Middle frontal gyrus (tissue), 1 donor: ENCODE results near the gene CADPS2.

Experiments used
- DNase-seq: peaks from one replicate; pipeline ENCODE4 v3.0.0-alpha.2; 2015; ENCODE audit warnings: low spot score; ENCODE audit errors: extremely low spot score

The CADPS2 gene

GRCh38 chr7:122457969-122458368 lies 428.3 kb downstream of the CADPS2 start:
- no peak for DNase-seq

GRCh38 chr7:122457325-122457724 lies 428.9 kb downstream of the CADPS2 start:
- DNase-seq: no peak

GRCh38 chr7:122454776-122455507 lies 431.3 kb downstream of the CADPS2 start:
- no peak for DNase-seq

GRCh38 chr7:122453432-122453831 lies 432.8 kb downstream of the CADPS2 start:
- no peak for DNase-seq

GRCh38 chr7:122448893-122449589 lies 437.2 kb downstream of the CADPS2 start:
- DNase-seq: no peak

- DNase-seq: no peak
These were observed 443.3 kb downstream of the CADPS2 start for GRCh38 chr7:122442929-122443328.

GRCh38 chr7:122438492-122438891 lies 447.8 kb downstream of the CADPS2 start:
- DNase-seq: no peak

- DNase-seq: no peak
These were observed 448.3 kb downstream of the CADPS2 start for GRCh38 chr7:122438006-122438405.

- DNase-seq: no peak
These were observed 452.5 kb downstream of the CADPS2 start for GRCh38 chr7:122433765-122434164.

GRCh38 chr7:122430710-122431109 lies 455.6 kb downstream of the CADPS2 start:
- DNase-seq: no peak

- DNase-seq: no peak
These were observed 456.3 kb downstream of the CADPS2 start for GRCh38 chr7:122429926-122430325.

- DNase-seq: no peak
These were observed 460.5 kb downstream of the CADPS2 start for GRCh38 chr7:122425731-122426130.

- no peak for DNase-seq
These were observed 462.7 kb downstream of the CADPS2 start for GRCh38 chr7:122423591-122423990.

GRCh38 chr7:122416336-122416735 lies 469.9 kb downstream of the CADPS2 start:
- no peak for DNase-seq

GRCh38 chr7:122415510-122415909 lies 470.8 kb downstream of the CADPS2 start:
- no peak for DNase-seq

- DNase-seq: no peak
These were observed 472.9 kb downstream of the CADPS2 start for GRCh38 chr7:122413339-122413738.

- DNase-seq: no peak
These were observed 473.4 kb downstream of the CADPS2 start for GRCh38 chr7:122412883-122413282.

- no peak for DNase-seq
These were observed 473.8 kb downstream of the CADPS2 start for GRCh38 chr7:122412441-122412840.

- DNase-seq: no peak
These were observed 479.1 kb downstream of the CADPS2 start for GRCh38 chr7:122407195-122407594.

- no peak for DNase-seq
These were observed 483.1 kb downstream of the CADPS2 start for GRCh38 chr7:122403113-122403512.

- no peak for DNase-seq
These were observed 484.0 kb downstream of the CADPS2 start for GRCh38 chr7:122402235-122402634.

GRCh38 chr7:122397381-122397780 lies 488.9 kb downstream of the CADPS2 start:
- DNase-seq: no peak

- DNase-seq: no peak
These were observed 491.7 kb downstream of the CADPS2 start for GRCh38 chr7:122394512-122394911.
